ENCODE data around the gene BLOC1S6.

DNA sequence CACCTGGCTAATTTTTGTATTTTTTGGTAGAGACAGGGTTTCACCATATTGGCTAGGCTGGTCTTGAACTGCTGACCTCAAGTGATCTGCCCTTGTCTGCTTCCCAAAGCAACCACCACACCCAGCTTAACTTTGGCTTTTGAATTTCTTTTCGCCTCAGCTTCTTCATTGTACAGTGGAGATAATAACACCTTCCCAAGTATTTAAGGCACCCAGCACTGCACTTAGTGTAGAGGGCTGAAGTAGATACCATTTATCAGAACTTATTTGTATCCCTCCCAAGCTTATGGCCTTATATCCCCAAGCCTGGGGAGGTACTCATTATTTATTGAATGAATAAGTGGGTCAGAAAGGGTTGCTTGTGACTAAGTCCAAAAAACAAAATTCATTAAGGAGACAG is 50.0 kb downstream of the BLOC1S6 start:
- TF ChIP-seq POLR2A (IDR thresholded peaks at IDR 0.05) (no peak), CTCF (IDR thresholded peaks at IDR 0.05) (no peak)

Measured in adrenal gland (tissue), 5 donors.